Measurements from ENCODE around the gene RADX.

The RADX gene

GRCh38 chrX:106611679-106612392 lies at the start of gene RADX:
RADX (plus strand) TSS chrX:106611978; CDS start chrX:106612081, 103 bp downstream.
- Mint-ChIP-seq H3K27me3 (no peaks in the 10 kb centered on the region), H3K4me3 (peak within 1 kb of the TSS; percentile 91), H3K36me3 (no peaks in the 10 kb centered on the region), H3K27ac (peak within 1 kb of the TSS; percentile 90), H3K9me3 (no peaks in the 10 kb centered on the region), H3K4me1 (peaks cover 10% of the 10 kb centered on the region)
- ATAC-seq (ENCODE audit: low read depth) (peak; percentile 92), DNase-seq (ENCODE audit: low spot score in 2 of 2) (peak; percentile 54 to 76)

GRCh38 chrX:106564986-106565385 lies 46.8 kb upstream of the RADX start:
- no peaks in the 10 kb centered on the region for H3K4me1 Mint-ChIP-seq
- peaks cover 12% of the 10 kb centered on the region for H3K27me3 Mint-ChIP-seq

GRCh38 chrX:106566362-106566761 lies 45.4 kb upstream of the RADX start:
- Mint-ChIP-seq H3K36me3 (no peaks in the 10 kb centered on the region), H3K4me1 (no peaks in the 10 kb centered on the region), H3K4me3 (no peak overlapping the region), H3K27ac (no peak overlapping the region), H3K9me3 (no peaks in the 10 kb centered on the region), H3K27me3 (peaks cover 12% of the 10 kb centered on the region)
- no peak for DNase-seq (ENCODE audit: low spot score in 2 of 2)
- ATAC-seq (ENCODE audit: low read depth) = no peak

More at GRCh38 chrX:106564986-106565385, 46.8 kb upstream of the RADX start:
- no peak overlapping the region for H3K27ac Mint-ChIP-seq
- H3K4me3 Mint-ChIP-seq = no peak overlapping the region
- ATAC-seq (ENCODE audit: low read depth) (no peak), DNase-seq (ENCODE audit: low spot score in 2 of 2) (no peak)
- H3K36me3 Mint-ChIP-seq = no peaks in the 10 kb centered on the region
- H3K9me3 Mint-ChIP-seq = no peaks in the 10 kb centered on the region

GRCh38 chrX:106581856-106582255 lies 29.9 kb upstream of the RADX start:
- no peaks in the 10 kb centered on the region for H3K4me1 Mint-ChIP-seq
- H3K9me3 Mint-ChIP-seq = peaks cover 1% of the 10 kb centered on the region
- no peak overlapping the region for H3K4me3 Mint-ChIP-seq
- ATAC-seq (ENCODE audit: low read depth) (no peak), DNase-seq (ENCODE audit: low spot score in 2 of 2) (no peak)
- H3K27ac Mint-ChIP-seq = no peak overlapping the region
- no peaks in the 10 kb centered on the region for H3K27me3 Mint-ChIP-seq
- H3K36me3 Mint-ChIP-seq = no peaks in the 10 kb centered on the region

- H3K27ac Mint-ChIP-seq = no peak overlapping the region
- DNase-seq (ENCODE audit: low spot score in 2 of 2) = no peak
- no peaks in the 10 kb centered on the region for H3K27me3 Mint-ChIP-seq
- H3K36me3 Mint-ChIP-seq = no peaks in the 10 kb centered on the region
- no peaks in the 10 kb centered on the region for H3K9me3 Mint-ChIP-seq
- no peak for ATAC-seq (ENCODE audit: low read depth)
- H3K4me1 Mint-ChIP-seq = no peaks in the 10 kb centered on the region
- no peak overlapping the region for H3K4me3 Mint-ChIP-seq
Measured at GRCh38 chrX:106585478-106585877, 26.3 kb upstream of the RADX start.

- Mint-ChIP-seq H3K4me3 (no peak overlapping the region), H3K27me3 (no peaks in the 10 kb centered on the region), H3K27ac (no peak overlapping the region), H3K36me3 (no peaks in the 10 kb centered on the region), H3K4me1 (no peaks in the 10 kb centered on the region), H3K9me3 (no peaks in the 10 kb centered on the region)
- ATAC-seq (ENCODE audit: low read depth) (no peak), DNase-seq (ENCODE audit: low spot score in 2 of 2) (no peak)
Measured at GRCh38 chrX:106588801-106589200, 23.0 kb upstream of the RADX start.

GRCh38 chrX:106599411-106599810 lies 12.4 kb upstream of the RADX start:
- no peak for ATAC-seq (ENCODE audit: low read depth)
- Mint-ChIP-seq H3K36me3 (no peaks in the 10 kb centered on the region), H3K9me3 (no peaks in the 10 kb centered on the region), H3K4me1 (no peaks in the 10 kb centered on the region), H3K4me3 (no peak overlapping the region), H3K27ac (no peak overlapping the region), H3K27me3 (peaks cover 5% of the 10 kb centered on the region)
- DNase-seq (ENCODE audit: low spot score in 2 of 2) = no peak

- Mint-ChIP-seq H3K4me1 (peaks cover 2% of the 10 kb centered on the region), H3K36me3 (no peaks in the 10 kb centered on the region), H3K4me3 (no peak overlapping the region), H3K9me3 (no peaks in the 10 kb centered on the region), H3K27ac (no peak overlapping the region), H3K27me3 (no peaks in the 10 kb centered on the region)
- ATAC-seq (ENCODE audit: low read depth) (no peak), DNase-seq (ENCODE audit: low spot score in 2 of 2) (no peak)
Measured at GRCh38 chrX:106606571-106606970, 5.2 kb upstream of the RADX start.

- DNase-seq (ENCODE audit: low spot score in 2 of 2) = no peak
- Mint-ChIP-seq H3K27me3 (no peaks in the 10 kb centered on the region), H3K4me3 (no peak overlapping the region), H3K36me3 (no peaks in the 10 kb centered on the region), H3K9me3 (no peaks in the 10 kb centered on the region), H3K27ac (no peak overlapping the region), H3K4me1 (peaks cover 6% of the 10 kb centered on the region)
- ATAC-seq (ENCODE audit: low read depth) = no peak
Measured at GRCh38 chrX:106608016-106608415, 3.8 kb upstream of the RADX start.

- DNase-seq (ENCODE audit: low spot score in 2 of 2) = no peak
- ATAC-seq (ENCODE audit: low read depth) = no peak
- Mint-ChIP-seq H3K4me1 (peaks cover 10% of the 10 kb centered on the region), H3K36me3 (no peaks in the 10 kb centered on the region), H3K9me3 (no peaks in the 10 kb centered on the region), H3K27ac (peak overlapping the region; percentile 90), H3K4me3 (peak overlapping the region; percentile 91), H3K27me3 (no peaks in the 10 kb centered on the region)
Measured at GRCh38 chrX:106611317-106611678, 480 bp upstream of the RADX start.

GRCh38 chrX:106612393-106612763 lies 600 bp downstream of the RADX start:
- peaks cover 10% of the 10 kb centered on the region for H3K4me1 Mint-ChIP-seq

GRCh38 chrX:106613277-106613676 lies 1.5 kb downstream of the RADX start:
- DNase-seq (ENCODE audit: low spot score in 2 of 2) = no peak
- Mint-ChIP-seq H3K9me3 (no peaks in the 10 kb centered on the region), H3K36me3 (no peaks in the 10 kb centered on the region), H3K27ac (peak overlapping the region; percentile 90), H3K4me1 (peaks cover 10% of the 10 kb centered on the region), H3K27me3 (no peaks in the 10 kb centered on the region), H3K4me3 (peak overlapping the region; percentile 91)
- ATAC-seq (ENCODE audit: low read depth) = no peak

More at GRCh38 chrX:106612393-106612763, 600 bp downstream of the RADX start:
- Mint-ChIP-seq H3K4me3 (peak overlapping the region; percentile 91), H3K9me3 (no peaks in the 10 kb centered on the region), H3K27ac (peak overlapping the region; percentile 90), H3K36me3 (no peaks in the 10 kb centered on the region), H3K27me3 (no peaks in the 10 kb centered on the region)
- ATAC-seq (ENCODE audit: low read depth) (no peak), DNase-seq (ENCODE audit: low spot score in 2 of 2) (no peak)

GRCh38 chrX:106615041-106615440 lies 3.3 kb downstream of the RADX start:
- Mint-ChIP-seq H3K36me3 (no peaks in the 10 kb centered on the region), H3K27me3 (no peaks in the 10 kb centered on the region), H3K4me1 (peaks cover 10% of the 10 kb centered on the region), H3K4me3 (no peak overlapping the region), H3K9me3 (no peaks in the 10 kb centered on the region), H3K27ac (no peak overlapping the region)
- no peak for DNase-seq (ENCODE audit: low spot score in 2 of 2)
- ATAC-seq (ENCODE audit: low read depth) = no peak

- no peak for DNase-seq (ENCODE audit: low spot score in 2 of 2)
- Mint-ChIP-seq H3K9me3 (no peaks in the 10 kb centered on the region), H3K27me3 (no peaks in the 10 kb centered on the region), H3K36me3 (peaks cover 5% of the 10 kb centered on the region), H3K4me3 (no peak overlapping the region), H3K4me1 (no peaks in the 10 kb centered on the region), H3K27ac (no peak overlapping the region)
- ATAC-seq (ENCODE audit: low read depth) = no peak
Measured at GRCh38 chrX:106619797-106620196, 8.0 kb downstream of the RADX start.

- no peak for ATAC-seq (ENCODE audit: low read depth)
- H3K4me3 Mint-ChIP-seq = no peak overlapping the region
- DNase-seq (ENCODE audit: low spot score in 2 of 2) = no peak
- no peaks in the 10 kb centered on the region for H3K4me1 Mint-ChIP-seq
- no peaks in the 10 kb centered on the region for H3K9me3 Mint-ChIP-seq
- no peaks in the 10 kb centered on the region for H3K27me3 Mint-ChIP-seq
- H3K36me3 Mint-ChIP-seq = peaks cover 5% of the 10 kb centered on the region
- H3K27ac Mint-ChIP-seq = no peak overlapping the region
Measured at GRCh38 chrX:106621836-106622235, 10.1 kb downstream of the RADX start.

Data from memory B cell (primary cell).